Keratinocyte (primary cell): ENCODE results near the gene KRTAP2-3.

Source experiments
- CTCF ChIP-seq, 3 experiments: IDR thresholded peaks in 1 of 3; conservative IDR thresholded peaks in 1 of 3; optimal IDR thresholded peaks in 1 of 3; 2 replicates in 2 of 3; 3 replicates in 1 of 3; pipeline versions ENCODE3 to v1.5.1; 2011; ENCODE audit warnings: low read length in 3 of 3, mild to moderate bottlenecking in 3 of 3, moderate library complexity in 2 of 3, control low read depth in 1 of 3, inconsistent platforms in 1 of 3; ENCODE audit not compliant: insufficient read depth in 2 of 3; ENCODE audit errors: extremely low read depth in 1 of 3
- EZH2 ChIP-seq: IDR thresholded peaks from one replicate; pipeline ENCODE4 v1.6.1; 2012; ENCODE audit warnings: inconsistent platforms, mild to moderate bottlenecking, low read length, moderate library complexity

GRCh38 chr17:41098481-41098880 lies 38.6 kb upstream of the KRTAP2-3 start:
- TF ChIP-seq CTCF (optimal IDR thresholded peaks at IDR 0.05 in 1 of 3, IDR thresholded peaks at IDR 0.05 in 1 of 3, conservative IDR thresholded peaks at IDR 0.05 in 1 of 3; ENCODE audit: extremely low read depth in 1 of 3, insufficient read depth in 2 of 3, low read length in 3 of 3) (no peak), EZH2 (no peak)
